DMS153 treated with DMSO at 0.1 percent for 48 hours (cell line): Measurements from ENCODE around the gene GPD2.
"Not testable (repeated sequence)": the region's sequence is repeated elsewhere in the genome, so short reads cannot be mapped to it uniquely, and the experiment has no call there.

Experiments
- DNase-seq: peaks from one replicate; lab custom pipeline; 2025; ENCODE audit not compliant: unreplicated experiment; lab: John Stamatoyannopoulos, UW

GPD2 gene

DNA sequence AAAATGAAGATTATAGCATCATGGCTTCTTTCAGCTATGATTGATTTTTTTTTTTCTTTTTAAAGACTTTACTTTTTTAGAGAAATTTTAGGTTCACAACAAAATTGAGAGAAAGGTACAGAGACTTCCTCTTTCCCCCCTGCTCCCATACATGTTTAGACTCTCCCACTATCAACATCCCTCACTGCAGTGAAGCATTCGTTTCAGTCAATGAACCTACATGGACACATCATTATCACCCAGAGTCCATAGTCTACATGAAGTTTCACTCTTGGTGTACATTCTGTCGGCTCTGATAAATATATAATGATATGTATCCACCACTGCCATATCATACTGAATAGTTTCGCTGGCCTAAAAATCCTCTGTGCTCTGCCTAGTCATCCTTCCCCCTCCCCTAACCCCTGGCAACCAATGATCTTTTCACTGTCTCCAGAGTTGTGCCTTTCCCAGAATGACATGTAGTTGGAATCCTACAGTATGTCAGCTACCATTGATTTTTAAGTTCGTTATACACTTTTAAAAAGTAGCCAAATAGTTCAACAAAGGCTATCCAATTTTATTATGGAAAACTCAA lies 86.8 kb downstream of the GPD2 start:
- DNase-seq: no peak

DNA sequence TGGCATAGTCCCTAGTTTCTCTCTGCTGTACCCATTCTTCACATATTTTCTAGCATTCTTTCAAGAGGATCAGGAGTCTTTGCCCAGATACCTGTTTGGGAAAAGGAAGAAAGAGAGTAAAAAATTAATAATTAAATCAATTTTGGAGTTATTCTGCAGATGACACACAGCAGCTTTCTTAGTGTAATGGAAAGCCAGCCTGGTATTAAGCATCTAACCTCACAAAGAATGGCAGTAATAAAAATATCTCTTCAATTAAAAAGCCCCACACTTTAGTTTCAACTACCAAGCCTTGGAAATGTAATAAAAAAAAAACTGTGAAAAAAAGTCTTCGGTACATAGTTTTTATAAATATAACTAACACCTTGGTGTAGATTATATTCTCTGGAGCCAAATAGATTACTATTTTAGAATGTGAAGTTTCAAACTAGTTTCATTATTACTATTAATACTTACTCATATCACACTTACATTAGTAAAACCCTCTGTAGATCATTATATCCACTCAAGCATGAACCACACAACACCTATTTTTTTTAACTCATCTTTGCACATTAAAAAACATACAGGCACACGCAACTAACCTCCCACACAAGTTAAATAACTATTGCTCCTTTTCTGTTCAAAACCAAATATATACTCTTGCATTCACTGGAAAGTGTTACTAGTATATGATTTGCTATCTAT lies 90.9 kb downstream of the GPD2 start:
- no peak for DNase-seq

DNA sequence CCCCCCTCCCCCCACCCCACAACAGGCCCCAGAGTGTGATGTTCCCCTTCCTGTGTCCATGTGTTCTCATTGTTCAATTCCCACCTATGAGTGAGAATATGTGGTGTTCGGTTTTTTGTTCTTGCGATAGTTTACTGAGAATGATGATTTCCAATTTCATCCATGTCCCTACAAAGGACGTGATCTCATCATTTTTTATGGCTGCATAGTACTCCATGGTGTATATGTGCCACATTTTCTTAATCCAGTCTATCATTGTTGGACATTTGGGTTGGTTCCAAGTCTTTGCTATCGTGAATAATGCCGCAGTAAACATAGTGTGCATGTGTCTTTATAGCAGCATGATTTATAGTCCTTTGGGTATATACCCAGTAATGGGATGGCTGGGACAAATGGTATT lies 92.4 kb downstream of the GPD2 start:
- DNase-seq: not testable (repeated sequence)

DNA sequence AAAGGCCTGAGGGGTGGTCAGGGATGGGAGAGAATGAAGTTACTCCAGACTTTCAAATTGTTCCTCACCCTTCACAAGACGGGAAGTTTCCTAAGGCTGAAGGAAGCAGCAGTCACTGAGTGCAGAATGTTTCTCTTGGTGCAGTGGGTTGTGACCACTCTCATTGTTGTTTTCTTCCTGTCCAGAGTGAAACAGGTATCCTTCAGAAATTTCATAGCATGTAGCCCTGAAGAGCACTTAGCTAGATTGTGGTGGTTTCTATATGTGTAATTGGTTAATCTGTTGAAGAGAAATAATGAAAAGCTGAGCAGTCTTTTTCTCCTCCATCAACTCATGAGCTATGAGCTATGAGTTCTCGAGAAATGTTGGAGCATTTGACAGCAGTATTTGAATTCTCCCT lies 96.8 kb downstream of the GPD2 start:
- DNase-seq: no peak

DNA sequence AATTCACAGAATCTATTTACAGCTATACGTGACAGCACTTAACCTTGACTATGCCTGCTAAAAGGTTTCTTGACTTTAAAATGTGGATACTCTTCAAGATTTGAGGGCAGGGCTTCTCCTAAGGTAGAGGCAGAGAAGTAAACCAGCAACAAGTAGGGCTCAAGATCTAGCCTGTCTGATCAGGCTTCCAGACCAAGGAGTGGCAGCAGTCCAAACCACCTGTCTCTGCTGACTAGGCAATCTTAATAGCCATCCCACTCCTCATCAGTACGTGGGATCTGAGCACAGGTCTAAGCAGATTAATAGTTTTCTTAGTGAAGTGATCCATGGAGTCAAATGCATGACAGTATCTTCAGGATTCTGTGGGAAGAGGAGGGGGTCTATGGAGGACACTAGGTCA lies 100.4 kb downstream of the GPD2 start:
- no peak for DNase-seq

DNA sequence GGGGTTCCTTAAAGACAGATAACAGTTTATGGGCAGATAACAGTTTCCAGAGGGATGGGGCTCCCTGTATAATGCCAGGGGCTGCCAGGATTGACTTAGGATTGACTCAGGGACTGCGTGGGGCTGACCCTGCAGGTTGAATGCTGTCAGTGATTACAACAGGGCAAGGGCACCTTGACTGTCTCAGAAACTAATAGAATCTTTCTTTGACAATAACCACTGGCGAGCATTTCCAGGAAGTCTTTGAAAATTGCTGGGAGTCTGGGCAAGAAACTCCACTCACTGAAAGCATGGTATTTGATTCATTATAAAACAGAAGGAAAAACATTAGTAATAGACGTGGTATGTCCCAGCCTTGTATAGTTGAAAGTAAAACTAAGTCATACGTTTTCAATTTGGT lies 101.0 kb downstream of the GPD2 start:
- DNase-seq: no peak

DNA sequence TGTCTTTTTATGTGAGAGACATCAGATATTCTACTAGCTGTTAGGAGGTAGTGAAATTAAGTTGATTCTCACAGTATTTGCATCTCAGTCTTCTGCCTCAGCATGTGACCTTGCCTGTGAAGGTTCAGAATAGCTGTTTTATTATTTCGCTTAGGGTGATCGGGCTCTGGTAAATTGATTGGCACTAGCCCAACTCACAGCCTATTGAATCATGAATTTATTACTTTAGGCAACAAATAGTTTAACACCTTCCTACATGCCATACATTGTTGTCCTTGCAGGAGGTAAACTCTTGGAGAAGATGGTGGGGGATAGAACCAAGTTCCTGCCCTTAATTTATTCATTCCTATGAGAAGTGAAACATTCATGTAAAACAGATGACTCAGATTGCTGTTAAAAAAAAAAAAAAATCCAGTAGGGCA lies 101.9 kb downstream of the GPD2 start:
- no peak for DNase-seq

DNA sequence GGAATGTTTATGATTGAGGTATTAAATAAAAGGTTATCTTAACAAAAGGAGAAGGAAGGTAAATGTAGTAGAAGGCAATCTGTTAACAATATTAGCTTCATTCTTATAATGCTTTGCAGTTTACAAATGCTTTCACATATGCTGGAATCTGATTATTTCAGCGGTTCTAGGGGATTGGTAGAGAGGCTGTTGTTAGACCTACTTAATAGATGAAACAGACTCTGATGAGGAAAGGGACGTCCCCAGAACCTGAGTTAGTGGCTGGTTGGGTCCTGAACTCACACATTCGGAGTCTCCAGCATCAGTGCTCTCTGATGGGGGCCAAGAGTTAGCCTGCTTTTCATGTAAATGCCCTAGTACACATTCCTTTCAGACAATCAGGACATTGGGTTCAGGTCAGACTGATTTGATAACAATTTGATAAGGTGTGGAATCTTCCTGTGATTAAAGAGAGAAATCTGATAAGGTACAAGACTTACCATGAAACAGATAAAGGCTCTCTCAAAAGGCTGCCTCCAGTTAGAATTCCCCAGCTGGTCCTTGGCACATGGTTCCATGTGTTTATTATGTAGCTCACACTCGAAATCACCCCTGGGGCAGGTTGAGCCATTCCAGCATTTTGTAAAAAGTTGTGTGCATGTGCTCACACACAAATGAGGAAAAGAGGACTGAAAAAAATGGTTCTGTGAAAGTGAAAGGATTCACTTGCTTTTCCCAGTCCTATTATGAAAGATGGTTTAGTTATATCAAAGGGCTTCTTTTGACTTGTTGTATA lies 103.1 kb downstream of the GPD2 start:
- DNase-seq: no peak

DNA sequence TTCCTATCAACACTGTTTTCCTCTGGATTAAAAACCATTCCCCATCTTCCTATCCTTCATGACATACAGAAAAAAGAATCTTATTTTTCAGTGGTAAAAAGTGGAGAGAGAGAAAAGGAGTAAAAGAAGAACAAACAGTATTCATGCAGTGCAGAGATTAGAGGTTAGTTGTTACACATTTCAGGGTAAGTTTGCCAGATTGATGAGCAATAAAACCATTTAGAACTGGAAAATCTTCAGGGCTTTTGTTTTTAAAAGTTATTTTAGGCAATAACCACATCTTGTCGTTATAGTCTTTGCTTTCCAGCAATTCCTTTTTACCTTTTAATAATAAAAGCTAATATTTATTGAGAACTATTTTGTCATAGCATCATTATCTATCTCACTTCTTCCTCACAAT lies 104.5 kb downstream of the GPD2 start:
- DNase-seq: no peak

DNA sequence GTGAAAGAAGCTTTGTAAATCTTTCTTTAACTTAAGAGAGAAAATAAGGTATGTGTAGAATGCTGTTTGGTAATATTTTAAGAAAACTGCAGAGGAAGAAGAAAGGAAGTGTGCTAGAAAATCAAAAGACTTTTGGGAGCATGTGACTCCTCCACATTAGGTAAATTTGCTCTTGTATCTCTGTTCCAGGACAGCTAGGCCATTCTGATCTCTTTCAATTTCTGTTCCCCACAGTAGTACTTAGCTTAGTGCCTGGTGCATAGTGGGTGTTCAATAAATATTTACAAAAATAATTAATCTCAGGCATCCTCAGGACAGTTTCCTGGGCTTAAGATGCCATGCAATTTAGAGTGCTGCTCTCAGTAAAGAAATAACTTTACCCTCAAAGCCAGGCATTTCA lies 105.0 kb downstream of the GPD2 start:
- DNase-seq: no peak

DNA sequence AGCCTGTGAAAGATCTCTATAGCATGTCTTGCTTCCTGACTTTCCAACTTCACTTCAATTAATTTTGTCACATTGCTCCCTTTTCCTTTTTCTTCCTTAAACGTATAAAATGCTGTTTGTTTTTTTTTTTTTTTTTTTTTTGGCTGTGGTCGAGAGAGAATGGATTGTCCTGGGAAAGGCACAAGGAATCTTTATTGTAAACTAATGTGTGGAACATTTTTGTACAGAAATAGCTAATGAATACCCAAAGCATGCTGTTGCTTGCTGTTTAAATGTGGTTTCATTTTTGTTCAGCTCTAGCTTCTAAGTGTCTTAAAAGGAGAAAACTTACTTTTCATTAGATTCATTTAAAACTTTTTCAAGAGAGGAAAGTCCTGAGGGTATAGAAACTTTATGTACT lies 105.5 kb downstream of the GPD2 start:
- DNase-seq: no peak

DNA sequence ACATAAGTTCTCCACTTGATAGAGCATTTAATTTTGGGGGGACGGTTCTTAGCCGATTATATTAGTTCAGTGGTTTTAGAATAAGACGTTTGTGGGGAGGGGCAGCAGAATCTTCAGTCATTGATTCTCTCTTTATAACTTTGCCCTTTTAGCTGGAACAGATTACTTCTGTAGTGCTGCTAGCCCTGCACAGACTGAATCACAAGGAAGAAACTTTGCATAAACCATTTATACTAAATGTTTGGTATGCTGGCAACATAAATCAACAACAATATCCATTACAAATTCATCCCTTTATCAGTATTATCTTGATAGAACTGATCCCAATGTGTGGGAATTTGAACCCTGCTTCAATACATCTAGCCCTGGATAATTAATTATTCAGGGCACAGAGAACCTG lies 112.2 kb downstream of the GPD2 start:
- DNase-seq: no peak

DNA sequence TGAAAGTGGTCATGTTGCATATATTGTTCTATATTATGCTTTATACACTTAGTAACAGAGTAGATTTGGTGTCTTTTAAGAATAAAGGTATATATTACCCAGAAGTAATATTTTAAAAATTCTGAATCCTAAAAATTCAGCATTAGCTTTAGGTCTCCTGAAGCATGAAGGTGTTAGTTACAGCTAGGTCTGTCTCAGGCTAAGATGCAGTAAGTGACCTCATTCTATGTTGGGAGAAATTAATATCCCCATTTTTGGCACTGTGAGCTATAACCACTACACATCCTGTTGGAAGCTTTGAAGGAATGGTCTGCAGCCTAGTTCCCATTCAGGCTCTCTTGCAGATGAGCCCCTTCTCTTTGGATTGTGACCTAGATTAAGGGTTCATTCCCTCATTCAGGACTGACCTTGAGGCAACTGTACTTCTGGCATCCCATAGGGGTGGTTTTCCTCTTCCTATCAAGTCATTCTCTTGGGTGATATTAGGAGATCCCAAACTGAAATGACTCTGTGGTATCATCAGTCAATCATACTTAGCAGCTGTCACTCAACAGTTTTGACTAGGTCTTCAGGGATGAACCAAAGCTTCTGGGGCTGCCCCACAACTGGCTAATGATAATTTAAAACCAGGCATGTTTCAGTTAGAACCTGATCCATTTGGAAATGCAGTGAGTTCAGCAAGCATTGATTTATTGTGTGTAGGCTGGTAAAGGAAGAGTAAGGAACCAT lies 117.7 kb downstream of the GPD2 start:
- DNase-seq: no peak

DNA sequence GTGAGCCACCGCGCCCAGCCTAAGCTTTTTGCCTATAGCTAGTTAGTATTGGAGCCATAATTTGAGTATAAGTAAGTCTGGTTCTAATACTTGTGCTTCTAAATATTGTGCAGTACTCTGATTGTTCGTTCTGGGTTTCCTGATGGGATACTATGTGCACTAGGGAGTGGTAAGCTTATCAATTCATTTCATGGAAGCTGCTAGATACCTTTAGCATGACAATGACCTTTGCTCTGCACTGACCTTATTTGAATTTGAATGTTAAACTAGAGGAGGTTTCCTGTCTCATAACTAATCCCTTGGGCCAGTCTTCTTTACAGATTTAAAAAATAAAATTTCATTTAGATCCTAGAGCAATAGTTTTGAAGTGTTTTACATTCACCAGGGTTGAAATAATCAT lies 125.1 kb downstream of the GPD2 start:
- DNase-seq: no peak

DNA sequence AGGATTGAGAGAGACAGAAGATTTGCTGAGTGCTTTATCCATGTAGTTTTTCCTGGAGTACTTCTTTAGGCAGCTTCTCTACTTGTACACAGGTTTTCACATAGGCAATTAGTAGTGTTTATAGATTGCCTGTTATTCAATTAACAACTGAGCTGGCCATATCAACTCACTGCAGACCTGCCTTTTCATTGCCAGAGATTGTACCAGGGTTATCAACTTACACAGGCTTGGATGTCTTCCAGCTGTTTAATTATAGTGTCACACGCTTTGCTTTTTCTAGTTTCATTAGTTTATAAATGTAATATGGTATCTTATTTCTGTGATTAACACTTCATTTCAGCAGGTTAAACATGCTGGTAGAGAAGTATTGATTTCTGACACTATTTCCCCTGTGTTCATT lies 125.9 kb downstream of the GPD2 start:
- DNase-seq: peak; percentile 8

DNA sequence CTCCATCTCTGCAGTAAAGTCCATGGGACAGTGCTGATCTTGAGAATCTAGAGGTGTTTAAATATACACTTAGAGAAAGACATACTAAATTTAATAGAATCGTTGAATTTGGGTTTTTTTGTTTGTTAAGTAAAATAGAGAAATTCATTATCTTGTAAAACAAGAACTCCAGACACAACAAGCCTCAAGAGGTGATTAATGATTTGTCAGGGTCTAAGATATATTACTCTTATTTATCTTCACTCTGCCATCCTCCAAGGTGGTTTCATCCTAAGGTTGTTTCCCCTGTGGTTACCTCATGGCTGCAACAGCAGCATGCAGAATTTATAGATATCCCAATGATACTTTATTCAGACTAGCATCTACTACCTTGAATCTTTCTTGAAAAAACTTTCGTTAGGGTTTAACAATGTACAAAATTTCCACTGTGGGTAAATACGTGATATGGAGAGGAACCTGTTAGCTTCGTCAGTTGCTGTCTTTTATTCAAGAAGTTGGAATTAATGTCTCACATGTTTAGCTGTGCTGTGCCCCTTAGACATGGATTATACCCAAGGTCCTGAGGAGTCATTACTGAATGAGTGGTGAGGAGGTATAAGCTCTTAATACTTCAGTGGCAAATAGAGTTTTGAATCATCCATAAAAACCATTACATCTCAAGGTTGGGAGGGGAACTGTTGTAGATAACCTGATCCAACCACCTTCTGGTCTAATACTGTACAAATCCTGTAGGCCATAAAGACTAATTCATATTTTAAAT lies 128.0 kb downstream of the GPD2 start:
- no peak for DNase-seq

DNA sequence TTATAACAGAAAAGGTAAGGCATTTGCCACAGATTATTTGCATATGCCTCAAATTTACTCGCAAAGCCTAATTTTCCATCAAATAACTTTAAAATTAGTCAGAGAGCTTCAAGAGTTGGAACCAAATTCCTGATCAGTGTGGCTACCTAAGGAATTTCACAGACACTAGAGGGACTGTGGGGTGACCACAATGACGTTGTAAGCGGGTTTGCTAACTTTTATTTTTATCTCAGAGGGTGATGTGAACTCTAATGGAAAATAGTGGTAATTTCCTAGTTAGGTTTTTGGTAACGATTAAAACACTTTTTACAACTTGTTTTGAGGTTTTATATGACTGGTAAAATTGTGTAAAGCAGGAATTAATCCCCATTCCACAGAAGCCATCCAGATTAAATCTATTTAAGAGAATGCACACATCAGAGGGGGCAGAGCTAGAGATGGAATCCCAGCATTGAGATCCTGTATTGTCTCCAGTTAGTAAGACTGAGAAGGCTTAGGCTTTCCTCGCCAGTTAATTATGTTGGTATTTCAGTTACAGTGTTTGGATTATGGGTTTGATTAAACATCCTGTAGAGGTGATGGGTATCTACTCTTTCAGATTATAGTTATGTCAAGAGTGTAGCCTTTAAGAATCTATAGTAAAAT lies 129.0 kb downstream of the GPD2 start:
- DNase-seq: no peak

DNA sequence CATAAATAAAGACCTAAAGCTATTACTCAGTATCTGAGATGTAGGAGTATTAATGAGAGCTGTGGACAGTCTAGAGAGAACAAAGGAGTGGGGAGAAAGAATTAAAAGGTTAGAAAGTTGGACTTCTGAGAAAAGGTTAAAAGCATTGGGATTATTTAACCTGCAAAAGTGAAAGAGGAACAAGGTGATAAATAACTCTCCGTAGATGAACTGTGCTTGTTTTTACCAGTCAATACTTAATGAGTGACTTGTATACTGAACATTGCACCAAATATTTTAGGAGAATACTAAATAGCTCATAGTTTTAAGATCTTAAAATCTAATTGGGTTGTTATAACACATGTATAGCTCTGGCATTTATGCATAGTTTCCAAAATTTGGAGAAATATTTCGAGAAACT lies 137.5 kb downstream of the GPD2 start:
- DNase-seq: no peak

DNA sequence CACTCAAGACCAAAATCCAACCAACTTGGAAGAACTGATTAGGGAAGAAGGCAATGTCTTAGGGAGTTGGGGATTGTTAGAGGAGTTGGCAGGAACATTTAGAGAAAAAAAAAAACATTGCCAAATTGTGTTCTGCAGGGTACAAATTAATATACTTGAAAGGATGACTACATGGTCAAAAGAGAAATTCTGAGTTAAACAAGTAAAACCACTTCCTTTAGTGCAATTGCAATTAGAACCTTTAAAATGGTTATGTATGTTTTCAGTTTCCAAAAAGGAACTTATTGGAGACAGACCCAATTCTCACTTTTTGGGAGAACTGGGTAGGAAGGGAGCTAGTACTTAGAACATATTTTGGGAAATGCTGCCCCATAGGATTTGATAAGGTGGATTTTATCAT lies 137.9 kb downstream of the GPD2 start:
- DNase-seq: no peak

DNA sequence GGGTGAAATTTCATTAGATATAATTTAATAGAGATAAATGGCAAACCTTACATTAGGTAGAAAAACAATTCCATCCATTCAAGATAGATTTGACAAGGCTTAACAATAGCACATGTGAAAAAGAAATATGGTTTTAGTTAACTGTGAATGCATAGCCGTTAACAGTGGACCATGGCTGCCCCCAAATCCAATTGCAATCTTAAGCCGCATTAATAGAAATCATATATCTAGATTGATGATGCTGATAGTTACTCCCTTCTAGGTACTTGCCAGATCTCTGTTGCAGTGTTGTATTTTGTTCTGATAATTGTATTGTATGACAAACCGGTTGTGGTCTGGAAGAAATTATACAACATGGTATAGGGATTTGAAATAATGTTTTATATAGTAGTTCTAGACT lies 139.8 kb downstream of the GPD2 start:
- DNase-seq: no peak

DNA sequence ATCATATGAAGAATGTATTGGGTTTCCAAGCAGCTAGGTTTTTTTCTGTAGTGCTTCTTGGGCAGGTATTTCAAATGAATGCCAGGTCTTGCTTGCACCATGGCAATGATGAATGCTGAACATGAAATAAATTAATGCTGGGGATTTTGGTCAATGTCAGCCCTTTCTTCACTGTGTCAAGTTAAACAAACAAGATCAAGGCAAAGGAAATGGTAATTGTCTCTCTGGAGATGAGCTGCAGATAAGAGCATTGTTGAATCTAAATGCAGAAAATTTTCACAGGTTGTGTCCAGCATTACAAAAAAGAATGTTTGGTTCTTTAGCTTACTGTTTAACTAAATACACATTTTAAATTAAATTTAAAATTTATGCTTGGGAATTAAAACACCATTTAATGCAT lies 144.3 kb downstream of the GPD2 start:
- no peak for DNase-seq
